Dedifferentiated amniotic fluid mesenchymal stem cell (primary cell): ENCODE data around the gene EPHX1.
"Not testable (repeated sequence)": the region's sequence is repeated elsewhere in the genome, so short reads cannot be mapped to it uniquely, and the experiment has no call there.

Experiments used
- DNase-seq: peaks from one replicate; pipeline ENCODE4 v3.0.0-alpha.2; 2016; ENCODE audit errors: extremely low spot score

The EPHX1 gene

DNA sequence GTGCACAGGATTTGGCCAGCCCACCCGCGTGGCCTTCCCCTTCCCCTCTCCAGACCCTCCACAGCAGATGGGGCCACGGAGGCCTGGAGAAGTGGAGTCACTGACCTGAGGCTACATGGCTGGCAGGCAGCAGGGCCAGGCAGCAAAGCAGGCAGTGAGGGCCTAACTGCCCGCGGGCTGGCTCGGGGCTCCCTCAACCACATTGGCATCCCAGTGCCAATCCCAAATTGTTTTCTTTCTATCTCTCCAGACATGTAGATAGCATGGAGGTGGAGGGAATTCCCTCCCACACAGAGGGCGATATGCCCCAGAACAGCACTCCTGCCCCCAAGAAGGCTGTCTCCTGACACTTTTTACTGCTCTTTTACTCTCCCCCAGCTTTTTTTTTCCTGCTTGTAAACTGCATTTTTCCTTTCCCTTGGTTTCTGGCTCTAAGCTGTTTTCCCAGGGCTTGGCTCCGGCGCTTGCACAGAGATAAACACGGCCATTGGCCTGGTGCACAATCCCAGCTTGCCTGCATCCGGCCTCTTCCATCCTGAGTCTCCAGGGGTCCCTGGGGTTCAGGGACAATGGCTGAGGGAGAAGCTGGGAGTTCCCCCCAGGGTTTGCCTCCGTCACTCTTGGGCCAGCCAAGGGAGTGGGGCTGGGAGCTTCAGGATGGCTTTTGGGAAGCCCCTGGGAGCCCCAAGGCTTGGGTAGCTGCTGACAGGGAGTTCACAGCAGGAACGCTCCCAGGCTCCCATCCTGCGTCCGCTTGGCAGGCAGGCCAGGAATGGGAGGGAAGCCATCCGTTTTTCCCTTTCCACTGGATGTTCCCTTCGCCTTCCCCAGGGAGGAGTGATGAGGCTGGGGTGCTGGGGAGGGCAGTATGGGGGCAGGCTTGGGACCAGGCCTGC lies 7.0 kb downstream of the EPHX1 start:
- no peak for DNase-seq

DNA sequence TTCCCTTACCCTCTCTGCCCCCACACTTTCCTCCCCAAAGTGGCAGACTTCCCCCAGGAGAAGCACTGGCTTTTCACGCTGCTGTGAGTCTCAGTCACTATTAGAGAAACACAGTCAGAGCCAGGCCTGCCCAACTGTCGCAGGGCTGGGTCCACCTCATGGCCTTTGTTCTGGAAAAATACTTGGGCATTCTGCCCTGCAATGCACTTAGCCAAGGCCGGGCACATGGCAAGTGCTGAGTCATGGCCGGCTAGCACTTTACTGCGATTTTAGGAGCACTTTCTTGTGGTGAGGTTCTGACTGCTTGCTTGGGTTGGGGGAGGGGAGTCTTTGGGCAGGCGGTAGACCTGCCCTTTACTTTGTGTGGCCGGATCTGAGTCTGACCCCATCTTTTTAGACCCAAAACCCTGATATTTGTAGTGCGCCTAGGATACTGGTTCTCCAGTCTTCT lies 7.7 kb downstream of the EPHX1 start:
- DNase-seq, result peak; percentile 62

DNA sequence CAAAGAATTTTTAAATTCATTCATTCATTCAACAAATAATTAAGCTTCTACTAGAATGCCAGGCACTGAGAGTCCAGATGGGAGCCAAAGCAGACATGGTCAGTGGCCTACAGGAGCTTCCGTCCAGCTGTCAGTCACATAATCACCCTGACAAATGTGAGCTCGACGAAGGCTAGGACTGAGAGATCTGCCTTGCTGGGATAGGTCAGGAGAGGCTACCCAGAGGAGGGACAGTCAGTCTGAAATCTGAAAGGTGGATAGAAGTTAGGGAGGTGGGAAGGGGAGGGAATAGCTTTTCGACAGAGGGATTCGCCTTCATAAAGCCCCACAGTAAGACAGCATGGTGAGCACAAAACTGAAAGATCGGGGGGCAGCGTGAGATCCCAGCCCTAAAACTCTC lies 8.3 kb downstream of the EPHX1 start:
- no peak for DNase-seq

DNA sequence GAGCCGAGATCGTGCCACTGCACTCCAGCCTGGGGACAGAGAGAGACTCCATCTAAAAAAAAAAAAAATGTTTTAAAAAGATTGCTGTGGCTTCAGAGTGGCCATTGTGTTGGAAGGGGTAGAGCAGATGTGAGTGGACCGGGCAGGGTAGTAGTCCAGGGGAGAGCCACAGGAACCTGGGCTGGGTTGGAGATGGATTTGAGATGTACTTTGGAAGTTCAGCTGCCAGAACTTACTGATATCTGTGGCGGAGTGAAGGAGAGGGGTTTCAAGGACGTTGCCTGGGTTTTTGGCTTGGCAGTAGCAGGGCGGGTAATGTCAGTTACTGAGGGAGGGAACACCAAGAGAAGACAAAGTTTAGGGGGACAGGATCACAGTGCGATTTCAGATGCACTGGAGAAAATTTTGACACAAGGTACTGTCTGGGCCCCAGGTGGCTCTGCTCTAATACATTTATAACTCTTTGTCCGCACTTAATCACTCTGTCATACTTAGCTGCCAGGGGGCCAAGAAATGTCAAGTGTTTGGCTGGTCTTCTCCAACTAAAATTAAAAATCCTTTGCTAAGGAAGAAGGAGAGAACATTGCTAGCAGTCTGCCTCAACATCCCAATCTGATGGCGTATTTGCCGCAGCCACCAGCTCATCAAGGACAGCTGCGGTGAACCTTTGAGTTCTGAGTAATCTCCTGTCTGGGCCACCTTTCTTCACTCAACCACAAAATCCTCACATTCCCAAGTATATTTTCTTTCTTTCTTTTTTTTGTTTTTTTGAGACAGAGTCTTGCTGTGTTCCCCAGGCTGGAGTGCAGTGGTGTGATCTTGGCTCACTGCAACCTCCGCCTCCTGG lies 9.6 kb downstream of the EPHX1 start:
- DNase-seq, result no peak

DNA sequence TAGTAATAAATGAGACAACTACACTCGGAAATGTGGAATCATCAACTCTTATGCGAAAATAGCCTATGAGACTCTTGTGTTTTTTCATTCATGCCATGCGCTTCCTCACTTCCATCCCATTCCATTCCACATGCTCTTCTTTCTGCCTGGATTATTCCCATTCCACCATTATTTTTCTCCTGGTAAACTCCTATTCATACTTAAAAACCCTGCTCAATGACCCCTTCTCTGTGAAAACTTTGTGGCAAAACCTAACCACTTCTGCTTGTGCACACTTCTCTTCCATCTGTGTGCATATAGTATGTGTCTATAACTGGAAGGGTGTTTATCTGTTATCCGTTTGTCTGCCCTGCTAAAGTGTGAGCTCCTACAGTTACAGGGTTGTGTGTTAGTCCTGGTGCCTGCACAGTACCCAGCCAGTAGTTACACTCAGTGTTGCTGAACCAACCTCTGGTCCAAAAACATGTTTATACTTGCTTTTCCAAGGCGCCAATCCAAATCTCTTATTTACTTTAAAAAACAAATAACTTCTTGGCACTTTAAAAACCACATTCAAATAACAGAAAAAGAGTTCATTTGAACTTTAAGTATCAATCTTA lies 10.7 kb downstream of the EPHX1 start:
- DNase-seq, result no peak

DNA sequence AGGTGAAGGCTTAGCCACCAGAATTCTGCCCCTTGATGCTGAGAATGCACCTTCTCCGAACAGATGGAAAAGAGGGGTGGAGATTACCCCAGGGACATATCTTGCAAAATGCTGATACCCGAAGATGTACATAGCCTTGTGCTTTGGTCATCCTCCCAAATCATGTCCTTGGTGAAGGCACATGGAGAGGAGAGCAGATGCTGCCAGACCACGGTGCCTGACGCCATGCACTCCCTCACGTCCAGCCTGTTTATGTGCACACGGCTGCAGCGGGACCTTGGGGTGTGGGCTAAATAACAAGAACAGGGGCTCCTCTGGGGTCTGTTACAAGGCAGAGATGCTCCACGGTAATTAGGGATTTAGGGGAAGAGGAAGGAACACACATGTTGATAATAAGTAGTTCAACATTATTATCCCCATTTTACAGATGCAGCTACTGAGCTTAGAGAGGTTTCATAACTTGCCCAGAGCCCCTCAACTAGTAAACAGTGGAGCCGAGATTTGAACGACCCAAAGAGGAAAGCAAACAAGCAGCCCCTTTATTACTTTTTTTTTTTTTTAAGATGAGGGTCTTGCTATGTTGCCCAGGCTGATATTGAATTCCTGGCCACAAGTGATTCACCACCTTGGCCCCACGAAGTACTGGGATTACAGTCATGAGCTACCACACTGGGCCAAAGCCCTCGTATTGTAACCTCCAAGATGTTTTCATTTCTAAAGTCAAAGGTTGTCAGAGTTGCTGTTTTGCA lies 12.9 kb downstream of the EPHX1 start:
- no peak for DNase-seq

DNA sequence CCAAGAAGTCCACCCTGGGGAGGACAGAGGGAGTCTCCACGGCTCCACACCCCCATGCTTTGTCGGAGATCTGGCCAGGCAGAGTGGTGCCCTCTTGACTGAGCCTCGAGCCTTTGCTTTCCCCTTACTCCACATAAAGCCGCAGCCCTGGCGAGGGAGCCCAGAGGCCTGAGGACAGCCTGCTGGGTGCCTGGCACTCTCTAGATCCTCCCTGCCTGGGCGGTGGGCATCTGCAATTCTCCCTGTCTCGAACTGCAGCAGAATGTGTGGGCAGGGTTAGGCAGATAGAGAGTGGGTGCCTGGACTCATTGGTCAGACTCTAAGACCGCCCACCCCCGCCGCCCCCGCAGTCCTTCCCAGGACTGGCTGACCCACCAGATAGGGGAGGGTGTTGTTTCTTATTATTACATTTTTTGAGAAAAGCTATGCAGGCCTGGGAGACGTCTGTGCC lies 13.9 kb downstream of the EPHX1 start:
- no peak for DNase-seq

DNA sequence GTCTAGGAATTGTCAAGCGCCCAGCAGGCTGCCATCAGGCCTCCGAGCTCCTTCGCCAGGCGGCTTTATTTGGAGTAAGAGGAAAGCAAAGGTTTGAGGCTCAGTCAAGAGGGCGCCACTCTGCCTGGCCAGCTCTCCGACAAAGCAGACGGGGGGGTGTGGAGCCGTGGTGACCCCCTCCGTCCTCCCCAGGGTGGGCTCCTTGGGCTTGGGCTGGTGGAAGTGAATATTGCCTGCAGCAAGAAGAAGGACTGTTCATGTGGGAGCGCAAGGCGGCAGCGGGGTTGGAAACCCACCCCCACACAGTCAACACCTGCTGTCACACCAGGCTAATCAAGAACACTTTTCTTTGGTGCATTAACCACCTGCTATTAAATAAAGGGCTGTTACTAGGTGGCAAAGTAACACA lies 14.6 kb downstream of the EPHX1 start:
- DNase-seq, result no peak

DNA sequence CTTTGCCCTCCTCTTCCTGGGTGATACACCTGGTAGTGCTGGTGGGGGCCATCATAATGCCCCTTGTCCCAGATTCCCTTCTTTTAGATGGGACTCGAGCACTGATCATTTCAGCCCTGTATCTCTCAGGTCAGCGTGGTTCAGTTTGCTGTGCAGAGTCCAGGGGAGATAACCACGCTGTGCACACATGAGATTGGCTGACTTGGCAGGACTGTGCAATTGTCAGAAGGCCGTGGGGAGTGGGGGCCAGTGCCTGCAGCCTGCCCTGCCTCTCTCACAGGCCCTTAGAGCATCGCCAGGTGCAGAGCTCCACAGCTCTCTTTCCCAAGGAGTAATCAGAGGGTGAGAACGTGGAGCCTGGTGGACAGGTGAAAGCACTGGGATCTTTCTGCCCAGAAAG lies 15.2 kb downstream of the EPHX1 start:
- no peak for DNase-seq

DNA sequence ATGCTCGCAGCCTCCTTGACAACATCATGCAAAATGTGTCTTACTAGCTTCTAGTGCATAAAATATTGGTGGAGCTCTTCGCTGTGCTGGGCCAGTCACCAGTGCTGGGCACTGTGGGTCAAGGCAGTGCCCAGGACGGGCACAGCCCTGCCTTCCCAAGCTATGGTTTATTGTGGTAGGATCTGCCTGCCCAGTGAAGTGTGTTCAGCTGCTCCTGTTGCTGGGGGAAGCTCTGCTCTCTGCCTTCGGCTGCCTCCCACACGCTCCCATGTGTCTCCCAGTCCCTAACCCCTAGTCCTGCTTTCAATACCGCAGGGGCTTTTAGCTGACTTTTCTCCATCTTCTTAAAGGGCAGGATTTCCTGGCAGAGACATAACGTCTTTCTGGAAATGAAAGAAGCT lies 15.7 kb downstream of the EPHX1 start:
- no peak for DNase-seq

DNA sequence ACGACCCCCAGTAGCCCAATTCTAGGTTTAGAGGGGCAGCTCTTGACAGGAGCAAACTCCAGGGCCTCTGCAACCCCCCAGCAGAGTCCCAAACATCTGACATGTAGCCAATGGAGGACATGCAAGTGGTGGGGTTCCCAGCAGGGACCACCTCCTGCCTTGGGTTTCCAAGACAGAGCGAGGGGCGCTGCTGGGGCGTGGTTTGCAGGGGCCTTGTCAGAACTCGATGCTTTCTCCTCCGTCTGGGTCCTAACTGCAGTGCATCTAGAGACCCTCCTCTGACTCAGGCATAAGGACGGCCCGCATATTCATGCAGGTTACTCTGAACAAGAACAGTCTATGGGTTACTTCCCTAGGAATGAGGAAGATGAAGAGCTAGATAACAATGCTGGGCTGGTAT lies 17.2 kb downstream of the EPHX1 start:
- DNase-seq, result no peak

DNA sequence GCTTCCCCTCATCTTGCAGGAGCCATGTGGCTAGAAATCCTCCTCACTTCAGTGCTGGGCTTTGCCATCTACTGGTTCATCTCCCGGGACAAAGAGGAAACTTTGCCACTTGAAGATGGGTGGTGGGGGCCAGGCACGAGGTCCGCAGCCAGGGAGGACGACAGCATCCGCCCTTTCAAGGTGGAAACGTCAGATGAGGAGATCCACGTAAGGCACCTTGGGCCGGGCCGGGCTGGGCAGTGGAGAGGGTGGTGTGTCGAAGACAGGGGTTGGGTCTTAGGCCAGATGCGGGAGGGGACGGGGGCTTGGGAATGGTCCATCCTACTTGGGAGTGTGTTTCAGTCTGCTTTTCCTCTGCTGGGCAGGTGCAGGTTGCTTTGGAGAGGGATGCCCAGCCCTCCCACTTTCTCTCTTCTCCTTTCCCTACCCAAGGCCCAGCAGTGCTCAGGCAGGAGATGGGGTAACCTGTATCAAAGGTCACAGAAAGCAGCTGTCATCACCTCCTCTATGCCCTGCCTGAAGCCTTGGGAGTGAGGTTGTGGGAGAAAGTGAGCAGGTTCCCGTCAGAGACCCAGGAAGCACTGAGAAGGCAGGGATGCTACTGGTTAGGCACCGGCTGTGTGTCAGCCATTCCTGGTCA lies 18.9 kb downstream of the EPHX1 start:
- DNase-seq, result no peak

DNA sequence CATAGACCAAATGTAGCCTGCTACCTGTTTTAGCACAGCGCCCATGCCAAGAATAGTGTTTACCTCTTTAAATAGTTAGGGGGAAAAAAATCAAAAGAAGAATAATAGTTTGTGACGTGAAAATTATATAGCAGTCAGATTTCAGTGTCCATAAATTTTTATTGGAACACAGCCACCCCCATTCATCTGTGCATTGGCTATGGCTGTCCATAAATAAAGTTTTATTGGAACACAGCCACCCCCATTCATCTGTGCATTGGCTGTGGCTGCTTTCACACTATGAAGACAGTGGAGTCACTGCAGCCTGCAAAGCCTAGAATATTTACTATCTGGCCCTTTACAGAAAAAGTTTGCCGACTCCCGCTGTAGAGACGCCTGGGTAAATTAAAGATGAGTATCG lies 20.9 kb downstream of the EPHX1 start:
- no peak for DNase-seq

DNA sequence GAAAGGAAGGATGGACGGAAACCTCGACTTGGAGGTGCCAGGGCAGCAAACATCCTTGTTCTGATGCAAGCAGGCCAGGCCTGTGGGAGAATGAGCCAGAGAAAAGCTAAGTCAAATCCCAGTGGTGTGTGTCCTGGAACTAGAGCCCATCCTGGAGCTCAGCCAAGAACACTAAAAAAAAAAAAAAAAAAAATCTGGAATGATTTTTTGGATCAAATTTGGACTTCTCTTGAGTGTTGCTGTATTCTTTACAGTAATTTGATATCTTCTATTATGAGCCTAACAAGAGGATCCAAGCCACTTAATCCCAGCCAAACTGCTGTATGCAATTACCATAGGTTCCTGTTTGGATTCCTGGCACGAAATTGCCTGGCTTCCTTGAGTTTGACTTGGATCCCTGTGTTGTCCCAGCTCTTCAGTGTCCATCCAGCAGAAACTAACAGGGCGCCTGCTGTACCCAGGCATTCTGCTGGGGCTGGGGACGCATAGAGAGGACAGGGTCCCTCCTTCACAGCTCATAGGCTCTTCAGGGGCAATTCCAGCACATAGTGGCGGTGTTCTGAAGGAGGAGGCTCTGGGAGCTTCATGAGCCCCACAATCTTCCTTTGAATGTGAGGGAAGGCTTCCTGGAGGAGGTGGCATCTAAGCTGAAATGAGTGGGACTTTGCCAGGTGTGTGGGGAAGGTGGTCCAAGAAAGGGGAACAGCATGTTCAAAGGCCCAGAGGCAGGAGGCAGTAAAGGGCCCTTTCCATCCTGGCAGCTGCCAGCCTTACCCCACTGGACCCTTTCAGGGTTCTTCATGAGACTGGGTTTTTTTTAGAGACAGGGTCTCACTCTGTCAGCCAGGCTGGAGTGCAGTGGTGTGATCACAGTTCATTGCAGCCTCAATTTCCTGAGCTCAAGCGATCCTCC lies 24.7 kb downstream of the EPHX1 start:
- DNase-seq, result peak; percentile 69

DNA sequence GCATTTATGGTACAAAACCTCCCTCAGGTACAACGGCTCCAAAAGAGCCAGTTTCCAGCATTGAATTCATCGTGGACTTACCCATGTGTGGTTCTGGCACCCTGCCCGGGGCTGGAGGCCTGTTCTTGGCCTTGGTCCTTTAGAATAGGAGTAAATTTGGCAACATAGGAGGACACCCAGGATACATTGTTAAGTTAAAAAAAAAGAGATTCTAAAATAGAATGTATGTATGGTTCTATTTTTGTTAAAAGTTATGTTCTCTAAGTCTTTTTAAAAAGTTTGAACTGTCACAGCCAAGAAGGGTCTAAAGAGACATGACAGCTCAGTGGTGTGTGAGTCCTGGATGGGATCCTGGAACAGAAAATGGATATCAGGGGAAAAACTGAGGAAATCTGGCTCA lies 25.9 kb downstream of the EPHX1 start:
- DNase-seq, result no peak

DNA sequence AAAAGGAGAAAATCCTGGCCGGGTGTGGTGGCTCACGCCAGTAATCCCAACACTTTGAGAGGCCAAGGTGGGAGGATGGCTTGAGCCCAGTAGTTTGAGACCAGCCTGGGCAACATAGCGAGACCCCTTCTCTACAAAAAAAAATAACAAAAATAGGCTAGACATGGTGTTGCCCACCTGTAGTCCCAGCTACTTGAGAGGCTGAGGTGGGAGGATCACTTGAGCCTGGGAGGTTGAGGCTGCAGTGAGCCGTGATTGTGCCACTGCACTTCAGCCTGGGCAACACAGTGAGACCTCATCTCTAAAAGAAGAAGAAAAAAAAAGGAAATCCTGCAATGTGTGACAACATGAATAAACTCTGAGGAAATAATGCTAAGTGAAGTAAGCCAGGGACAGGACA lies 26.4 kb downstream of the EPHX1 start:
- not testable (repeated sequence) for DNase-seq

DNA sequence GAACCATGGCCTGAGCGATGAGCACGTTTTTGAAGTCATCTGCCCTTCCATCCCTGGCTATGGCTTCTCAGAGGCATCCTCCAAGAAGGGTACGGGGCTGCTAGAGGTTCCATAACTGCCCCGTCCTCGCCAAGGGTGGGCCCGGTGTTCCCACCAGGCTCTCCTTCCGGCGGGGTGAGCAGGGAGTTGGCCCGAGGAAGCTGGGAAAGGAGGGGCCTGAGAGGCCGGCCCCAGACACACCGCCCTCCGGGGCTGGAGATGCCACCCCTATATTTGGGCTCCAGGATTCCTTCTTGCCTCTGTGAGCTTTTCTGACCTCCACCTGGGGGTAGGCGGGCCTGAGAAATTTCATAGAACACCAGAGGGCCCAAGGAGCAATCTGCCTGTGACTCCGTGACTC lies 28.9 kb downstream of the EPHX1 start:
- DNase-seq, result no peak

DNA sequence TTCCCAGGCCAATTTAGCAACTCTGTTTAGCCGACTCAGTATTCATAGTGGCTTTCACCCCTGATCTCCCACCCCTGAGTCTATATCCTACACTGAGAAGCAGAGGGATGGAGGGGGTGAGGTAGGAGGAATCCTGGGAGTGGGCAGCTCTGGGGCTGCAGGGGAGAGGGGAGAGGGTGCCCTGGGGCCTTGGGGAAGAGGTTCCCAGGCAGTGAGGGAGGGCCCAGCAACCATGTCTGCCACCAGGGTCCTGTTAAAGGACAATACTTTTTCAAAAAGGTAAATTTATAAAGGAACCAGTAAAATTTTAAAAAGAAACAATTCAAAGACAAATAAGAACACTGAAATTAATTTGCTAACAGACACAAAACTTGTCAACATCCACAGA lies 30.3 kb downstream of the EPHX1 start:
- DNase-seq, result no peak

DNA sequence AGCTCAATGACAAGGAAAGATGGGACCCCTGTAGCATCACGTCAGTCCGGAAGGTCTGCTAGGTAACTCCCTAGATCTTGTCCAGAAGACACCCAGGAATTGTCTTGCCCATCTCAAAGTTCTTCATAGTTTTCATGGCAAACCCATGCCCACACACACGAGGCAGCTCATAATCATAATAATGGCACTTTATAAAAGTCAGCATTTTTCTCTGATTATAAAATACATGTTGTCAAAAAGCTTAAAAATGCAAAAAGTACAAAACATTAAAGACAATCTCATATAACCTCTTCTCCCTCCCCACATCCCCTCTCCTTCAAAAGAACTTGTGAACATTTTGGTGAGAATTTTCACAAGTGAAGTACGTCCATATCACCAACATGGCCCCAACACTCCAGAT lies 30.8 kb downstream of the EPHX1 start:
- DNase-seq, result no peak

DNA sequence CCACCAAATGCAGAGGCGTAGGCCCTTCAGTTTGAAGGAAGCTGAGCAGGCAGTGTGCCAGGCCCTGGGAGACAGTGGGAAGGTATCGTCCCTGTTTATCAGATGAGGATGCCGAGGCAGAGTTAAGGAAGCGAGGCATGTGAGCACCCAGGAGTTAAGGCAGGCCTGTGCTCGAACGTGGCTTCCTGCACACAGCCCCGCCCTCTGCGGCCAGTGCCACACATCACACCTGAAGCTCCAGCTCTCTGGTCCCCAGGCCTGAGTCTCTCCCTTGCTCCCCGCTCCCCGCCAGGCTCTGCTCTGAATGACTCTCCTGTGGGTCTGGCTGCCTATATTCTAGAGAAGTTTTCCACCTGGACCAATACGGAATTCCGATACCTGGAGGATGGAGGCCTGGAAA lies 32.1 kb downstream of the EPHX1 start:
- DNase-seq, result no peak
